ENCODE results near the gene UBE2G2. TPM values are rescaled to one million over a fixed set of nuclear protein-coding genes. Genes with fewer than 3 reads are reported as not detected.

The UBE2G2 gene
- total and polyA plus RNA-seq, 2 donors (not counting 3 experiments of a cell fraction or from before 2014, with no cell fraction given): 95.0 to 114 TPM

DNA sequence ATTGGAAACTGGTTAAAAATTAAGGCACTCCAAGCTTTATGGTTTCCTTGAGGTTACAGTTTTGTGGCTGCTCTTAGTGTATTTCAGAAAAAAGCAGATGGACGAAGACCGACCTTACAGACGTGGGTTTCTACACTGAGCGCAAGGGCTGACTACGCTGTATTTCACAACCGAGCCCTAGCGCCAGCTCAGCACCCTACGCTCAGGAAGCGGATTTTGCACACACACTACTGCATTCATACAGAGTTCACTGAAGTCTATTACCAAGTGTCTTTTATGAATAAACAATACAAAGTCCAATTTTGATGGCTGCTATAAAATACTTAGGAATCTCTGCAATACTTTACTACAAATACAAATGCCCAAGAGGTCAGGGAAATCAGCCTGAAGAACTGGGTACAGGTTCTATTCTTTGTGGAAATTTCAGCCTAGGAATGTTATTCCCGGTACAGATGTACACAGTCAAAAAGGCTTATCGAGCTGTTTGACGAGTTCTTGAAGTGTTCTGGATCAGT, 48.1 kb upstream of the UBE2G2 start:
- Histone ChIP-seq H3K79me2 (ENCODE audit: control insufficient read depth, insufficient read depth, low read length) (peaks cover 23% of the 10 kb centered on the region), H3K4me1 (ENCODE audit: control insufficient read depth, extremely low read depth, insufficient read depth, low read length) (peaks cover 16% of the 10 kb centered on the region), H2AFZ (ENCODE audit: low read depth, low read length) (no peak overlapping the region), H3K9ac (replicated peaks; ENCODE audit: extremely low read depth, insufficient read depth, low read length) (no peak overlapping the region), H3K9me3 (replicated peaks; ENCODE audit: control insufficient read depth, insufficient read depth, low read length) (no peaks in the 10 kb centered on the region), H4K20me1 (replicated peaks; ENCODE audit: control insufficient read depth, extremely low read depth, insufficient read depth, low read length) (peaks cover 7% of the 10 kb centered on the region), H3K27me3 (ENCODE audit: control insufficient read depth in 2 of 2, insufficient read depth in 2 of 2, low read length in 2 of 2) (no peaks in the 10 kb centered on the region), H3K36me3 (ENCODE audit: control insufficient read depth in 2 of 2, extremely low read depth in 1 of 2, insufficient read depth in 2 of 2, low read length in 2 of 2) (peaks cover 27 to 41% of the 10 kb centered on the region in 2 experiments), H3K27ac (ENCODE audit: insufficient read depth, low read depth, low read length) (no peak overlapping the region), H3K4me2 (ENCODE audit: insufficient read depth, low read length) (no peak overlapping the region), H3K9me1 (replicated peaks; ENCODE audit: control insufficient read depth, extremely low read depth, insufficient read depth, low read length) (no peaks in the 10 kb centered on the region), H3K4me3 (replicated peaks in 1 of 3; ENCODE audit: insufficient read depth in 1 of 3, low read depth in 1 of 3, low read length in 3 of 3) (no peak overlapping the region)
- ChIA-PET POLR2A (no interaction called here), CTCF (no interaction called here)
- intact Hi-C loops (cut with micrococcal nuclease) (no loop called here), dilution Hi-C loops (cut with MboI; ENCODE audit: extremely low pct_ligation_motif_present, low sequenced_read_pairs) (no loop called here)
- no peak for TF ChIP-seq POLR2A (IDR thresholded peaks at IDR 0.05; ENCODE audit: low read depth, low read length)
- TF ChIP-seq POLR2AphosphoS5 (IDR thresholded peaks at IDR 0.05; ENCODE audit: insufficient read depth, low read depth, low read length): no peak
- TF ChIP-seq FOS (IDR thresholded peaks at IDR 0.05; ENCODE audit: borderline replicate concordance, insufficient read depth, low read length): no peak
- TF ChIP-seq MYC (IDR thresholded peaks at IDR 0.05; ENCODE audit: low read depth, low read length): no peak
- no peak for TF ChIP-seq EZH2 (IDR thresholded peaks at IDR 0.05; ENCODE audit: borderline replicate concordance, low read depth, low read length, severe bottlenecking)
- no peak for TF ChIP-seq JUN (IDR thresholded peaks at IDR 0.05; ENCODE audit: borderline replicate concordance, insufficient read depth, insufficient read length, low read depth)
- TF ChIP-seq GATA2 (IDR thresholded peaks at IDR 0.05; ENCODE audit: insufficient read depth, insufficient read length, low read depth, low read length): no peak
- TF ChIP-seq, protein P1, sequence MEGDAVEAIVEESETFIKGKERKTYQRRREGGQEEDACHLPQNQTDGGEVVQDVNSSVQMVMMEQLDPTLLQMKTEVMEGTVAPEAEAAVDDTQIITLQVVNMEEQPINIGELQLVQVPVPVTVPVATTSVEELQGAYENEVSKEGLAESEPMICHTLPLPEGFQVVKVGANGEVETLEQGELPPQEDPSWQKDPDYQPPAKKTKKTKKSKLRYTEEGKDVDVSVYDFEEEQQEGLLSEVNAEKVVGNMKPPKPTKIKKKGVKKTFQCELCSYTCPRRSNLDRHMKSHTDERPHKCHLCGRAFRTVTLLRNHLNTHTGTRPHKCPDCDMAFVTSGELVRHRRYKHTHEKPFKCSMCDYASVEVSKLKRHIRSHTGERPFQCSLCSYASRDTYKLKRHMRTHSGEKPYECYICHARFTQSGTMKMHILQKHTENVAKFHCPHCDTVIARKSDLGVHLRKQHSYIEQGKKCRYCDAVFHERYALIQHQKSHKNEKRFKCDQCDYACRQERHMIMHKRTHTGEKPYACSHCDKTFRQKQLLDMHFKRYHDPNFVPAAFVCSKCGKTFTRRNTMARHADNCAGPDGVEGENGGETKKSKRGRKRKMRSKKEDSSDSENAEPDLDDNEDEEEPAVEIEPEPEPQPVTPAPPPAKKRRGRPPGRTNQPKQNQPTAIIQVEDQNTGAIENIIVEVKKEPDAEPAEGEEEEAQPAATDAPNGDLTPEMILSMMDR (IDR thresholded peaks at IDR 0.05; ENCODE audit: extremely low read depth in 1 of 2, insufficient read depth in 1 of 2, low read depth in 1 of 2, low read length in 2 of 2): no peak
- FAIRE-seq (peak; percentile 31), DNase-seq (ENCODE audit: low read depth, low spot score) (no peak)
- BruUV-seq (replicated peaks): TSS peak; percentile 42
